ENCODE data around the gene CARD11.

CARD11 gene

GRCh38 chr7:2923291-2923781 is 120.3 kb downstream of the CARD11 start:
- no peak for TF ChIP-seq CTCF (IDR thresholded peaks at IDR 0.05)

DNA sequence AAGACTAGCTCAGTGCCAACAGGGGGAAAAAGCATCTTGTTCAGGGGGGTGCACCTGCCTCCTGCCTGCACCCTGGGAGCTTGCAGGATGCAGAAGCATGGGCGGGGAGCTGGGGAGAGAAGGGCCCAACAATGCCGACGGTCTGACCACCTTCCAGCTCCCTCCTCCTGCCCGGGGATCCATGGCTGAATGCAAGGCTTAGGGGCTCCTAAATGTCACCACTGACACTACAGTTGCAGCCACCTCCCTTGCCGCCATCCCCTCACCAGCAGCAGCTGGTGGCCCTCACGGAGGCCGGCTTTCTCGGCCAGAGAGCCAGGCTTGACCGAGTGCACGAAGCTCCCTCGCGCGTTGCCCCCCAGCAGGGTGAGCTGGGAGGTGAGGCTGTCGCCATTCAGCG is 120.8 kb downstream of the CARD11 start:
- no peak for TF ChIP-seq CTCF (IDR thresholded peaks at IDR 0.05)

- no peak for TF ChIP-seq CTCF (IDR thresholded peaks at IDR 0.05)
Measured at GRCh38 chr7:2922348-2922691, 121.3 kb downstream of the CARD11 start.

DNA sequence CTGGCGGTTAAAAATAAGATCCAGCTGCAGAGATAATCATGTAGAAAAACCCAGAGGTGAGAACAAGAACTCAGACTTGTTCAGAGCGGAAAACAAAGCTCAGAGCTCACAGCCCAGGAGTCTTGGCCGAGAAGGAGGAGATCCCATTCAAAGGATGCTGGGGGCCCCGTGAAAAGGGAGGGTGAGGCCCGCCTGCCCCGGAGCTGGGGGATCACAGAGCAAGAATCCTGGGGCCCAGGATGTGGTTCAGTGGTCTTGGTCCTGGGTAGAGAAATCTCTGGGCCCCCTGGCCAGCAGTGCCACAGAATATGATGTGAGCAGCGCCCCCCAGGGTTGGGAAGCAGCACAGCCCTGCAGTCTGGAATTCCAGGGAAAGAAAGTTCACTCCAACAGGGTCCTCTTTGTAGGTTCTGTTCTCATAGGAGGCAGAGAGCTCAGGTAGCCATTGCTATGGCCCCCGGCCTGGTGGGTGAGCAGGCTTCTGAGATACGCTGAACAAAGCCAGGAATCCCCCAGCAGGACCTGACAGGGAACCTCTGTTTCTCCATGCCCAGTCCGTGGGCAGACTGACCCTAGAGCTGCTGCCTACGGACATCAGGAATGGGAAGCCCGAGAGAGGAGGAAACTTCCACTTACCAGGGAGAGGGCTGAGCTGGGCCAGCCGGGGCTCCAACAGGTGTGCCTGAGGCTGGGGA is 121.9 kb downstream of the CARD11 start:
- TF ChIP-seq CTCF (IDR thresholded peaks at IDR 0.05): peak; percentile 16; the same call in 1 of the 2 replicates

DNA sequence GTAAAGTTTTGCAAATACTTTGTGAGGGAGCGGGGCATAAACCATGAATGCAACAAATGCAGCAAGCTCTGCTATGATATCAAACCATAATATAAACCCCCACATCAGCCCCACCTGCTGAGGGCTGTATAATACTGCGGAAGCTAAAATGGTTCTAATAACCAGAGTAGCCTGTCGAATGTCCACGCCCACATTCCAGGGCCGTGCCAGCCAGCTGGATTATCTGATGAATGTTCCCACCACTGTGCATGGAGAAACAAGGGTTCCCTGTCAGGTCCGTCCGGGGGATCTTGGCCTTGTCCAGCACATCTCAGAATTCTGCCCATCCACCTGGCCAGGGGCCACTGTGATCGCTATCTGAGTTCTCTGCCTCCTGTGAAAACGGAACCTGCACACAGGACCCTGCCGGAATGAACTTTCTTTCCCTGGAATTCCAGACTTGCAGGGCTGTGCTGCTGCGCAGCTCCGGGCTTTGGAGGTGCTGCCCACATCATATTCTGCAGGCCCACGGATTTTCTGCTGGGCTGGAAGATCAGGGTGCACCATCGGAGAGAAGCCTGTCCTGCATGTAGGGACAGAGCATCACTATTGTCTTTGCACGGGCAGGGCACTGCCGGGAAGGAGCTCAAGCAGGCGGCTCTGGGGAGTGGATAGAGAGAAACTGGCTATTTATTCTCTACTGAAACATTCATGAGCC is 122.6 kb downstream of the CARD11 start:
- TF ChIP-seq CTCF (IDR thresholded peaks at IDR 0.05): no peak

- no peak for TF ChIP-seq CTCF (IDR thresholded peaks at IDR 0.05)
Measured at GRCh38 chr7:2920041-2920440, 123.6 kb downstream of the CARD11 start.

DNA sequence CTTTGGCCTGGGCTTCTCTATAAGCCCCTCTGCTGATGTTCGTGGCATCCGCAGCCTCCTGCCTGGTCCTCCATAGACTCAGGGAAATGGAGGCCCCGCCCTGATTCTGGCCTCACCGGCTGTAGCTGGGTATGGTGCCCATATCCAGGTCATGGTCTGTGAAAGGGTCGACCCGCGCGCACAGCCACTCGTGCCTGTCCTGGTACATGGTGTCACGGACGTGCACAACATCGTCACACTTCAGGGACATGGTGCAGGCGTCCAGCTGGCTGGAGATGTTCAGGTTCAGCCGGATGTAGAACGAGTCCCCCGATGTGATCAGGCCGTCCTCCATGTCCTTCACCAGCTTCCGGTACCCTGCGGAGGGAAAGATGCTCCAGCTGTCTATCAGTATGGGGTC is 124.4 kb downstream of the CARD11 start:
- no peak for TF ChIP-seq CTCF (IDR thresholded peaks at IDR 0.05)

Measured in LNCAP (cell line).